ENCODE measurements around the gene BPIFB2. TPM values are rescaled to one million over a fixed set of nuclear protein-coding genes. Genes with fewer than 3 reads are reported as not detected.

Gene BPIFB2
- polyA plus RNA-seq, 1 donor from 2014 or later, result not detected

- H3K36me3 ChIP-seq (ENCODE audit: insufficient read depth, low read length), result no peaks in the 10 kb centered on the region
- H3K27me3 ChIP-seq (ENCODE audit: insufficient read depth, low read depth, low read length), result no peaks in the 10 kb centered on the region
- H3K79me2 ChIP-seq (replicated peaks; ENCODE audit: insufficient read depth, low read length), result no peaks in the 10 kb centered on the region
- no peak overlapping the region for H3K4me2 ChIP-seq (ENCODE audit: low read length)
- H3F3A ChIP-seq (ENCODE audit: insufficient read depth, low read length, poor library complexity, severe bottlenecking), result no peaks in the 10 kb centered on the region
- no peaks in the 10 kb centered on the region for H4K20me1 ChIP-seq (ENCODE audit: insufficient read depth)
- H2AFZ ChIP-seq (ENCODE audit: low read depth, low read length), result no peak overlapping the region
- H3K9me3 ChIP-seq (ENCODE audit: low read length), result no peaks in the 10 kb centered on the region
- H3K9me2 ChIP-seq (ENCODE audit: insufficient read depth, low read length), result no peaks in the 10 kb centered on the region
- no peak overlapping the region for H3K4me3 ChIP-seq (ENCODE audit: low read length)
- H3K9ac ChIP-seq (ENCODE audit: low read length), result no peak overlapping the region
- no peak overlapping the region for H3K27ac ChIP-seq (ENCODE audit: low read length)
- no peak for TF ChIP-seq REST (IDR thresholded peaks at IDR 0.05; ENCODE audit: borderline replicate concordance)
- no peak for TF ChIP-seq SMC3 (conservative IDR thresholded peaks at IDR 0.05; ENCODE audit: poor library complexity)
- TF ChIP-seq MXI1 (conservative IDR thresholded peaks at IDR 0.05; ENCODE audit: poor library complexity, severe bottlenecking), result no peak
- no peak for TF ChIP-seq POLR2AphosphoS5 (IDR thresholded peaks at IDR 0.05)
- TF ChIP-seq EP300 (conservative IDR thresholded peaks at IDR 0.05; ENCODE audit: poor library complexity, severe bottlenecking), result no peak
- TF ChIP-seq RAD21 (conservative IDR thresholded peaks at IDR 0.05), result no peak
These were observed 3.4 kb downstream of the BPIFB2 start for GRCh38 chr20:33010674-33011449.

- no peaks in the 10 kb centered on the region for H4K20me1 ChIP-seq (ENCODE audit: insufficient read depth)
- no peaks in the 10 kb centered on the region for H3K36me3 ChIP-seq (ENCODE audit: insufficient read depth, low read length)
- H3F3A ChIP-seq (ENCODE audit: insufficient read depth, low read length, poor library complexity, severe bottlenecking), result no peaks in the 10 kb centered on the region
- H3K4me3 ChIP-seq (ENCODE audit: low read length), result no peak overlapping the region
- no peaks in the 10 kb centered on the region for H3K27me3 ChIP-seq (ENCODE audit: insufficient read depth, low read depth, low read length)
- H3K9me3 ChIP-seq (ENCODE audit: low read length), result no peaks in the 10 kb centered on the region
- H2AFZ ChIP-seq (ENCODE audit: low read depth, low read length), result no peak overlapping the region
- no peaks in the 10 kb centered on the region for H3K79me2 ChIP-seq (replicated peaks; ENCODE audit: insufficient read depth, low read length)
- no peak for TF ChIP-seq REST (IDR thresholded peaks at IDR 0.05; ENCODE audit: borderline replicate concordance)
- no peak for TF ChIP-seq TAF1 (IDR thresholded peaks at IDR 0.05; ENCODE audit: low read depth)
- no peak for TF ChIP-seq EP300 (conservative IDR thresholded peaks at IDR 0.05; ENCODE audit: poor library complexity, severe bottlenecking)
- no peak for TF ChIP-seq MXI1 (conservative IDR thresholded peaks at IDR 0.05; ENCODE audit: poor library complexity, severe bottlenecking)
- TF ChIP-seq SMC3 (conservative IDR thresholded peaks at IDR 0.05; ENCODE audit: poor library complexity), result no peak
- no peak for TF ChIP-seq RAD21 (conservative IDR thresholded peaks at IDR 0.05)
- TF ChIP-seq CTCF (IDR thresholded peaks at IDR 0.05; ENCODE audit: poor library complexity, severe bottlenecking), result no peak
- no peak for TF ChIP-seq POLR2AphosphoS5 (IDR thresholded peaks at IDR 0.05)
- TF ChIP-seq EZH2 (IDR thresholded peaks at IDR 0.05; ENCODE audit: borderline replicate concordance, insufficient read depth, low read length, poor library complexity, severe bottlenecking), result no peak
- no peak overlapping the region for H3K27ac ChIP-seq (ENCODE audit: low read length)
- H3K9me2 ChIP-seq (ENCODE audit: insufficient read depth, low read length), result no peaks in the 10 kb centered on the region
- H3K4me2 ChIP-seq (ENCODE audit: low read length), result no peak overlapping the region
- no peak overlapping the region for H3K9ac ChIP-seq (ENCODE audit: low read length)
These were observed 5.1 kb downstream of the BPIFB2 start for GRCh38 chr20:33012327-33013189.

Measured in neural cell (in vitro differentiated cells).